HG03045 (cell line): ENCODE results near the gene ABCA6.

Experiments
- ATAC-seq: cut with Tn5 transposase; IDR thresholded peaks from one replicate; pipeline ENCODE4 v1.9.1; 2021; ENCODE audit warnings: mild to moderate bottlenecking, moderate library complexity; ENCODE audit not compliant: unreplicated experiment

Gene ABCA6

DNA sequence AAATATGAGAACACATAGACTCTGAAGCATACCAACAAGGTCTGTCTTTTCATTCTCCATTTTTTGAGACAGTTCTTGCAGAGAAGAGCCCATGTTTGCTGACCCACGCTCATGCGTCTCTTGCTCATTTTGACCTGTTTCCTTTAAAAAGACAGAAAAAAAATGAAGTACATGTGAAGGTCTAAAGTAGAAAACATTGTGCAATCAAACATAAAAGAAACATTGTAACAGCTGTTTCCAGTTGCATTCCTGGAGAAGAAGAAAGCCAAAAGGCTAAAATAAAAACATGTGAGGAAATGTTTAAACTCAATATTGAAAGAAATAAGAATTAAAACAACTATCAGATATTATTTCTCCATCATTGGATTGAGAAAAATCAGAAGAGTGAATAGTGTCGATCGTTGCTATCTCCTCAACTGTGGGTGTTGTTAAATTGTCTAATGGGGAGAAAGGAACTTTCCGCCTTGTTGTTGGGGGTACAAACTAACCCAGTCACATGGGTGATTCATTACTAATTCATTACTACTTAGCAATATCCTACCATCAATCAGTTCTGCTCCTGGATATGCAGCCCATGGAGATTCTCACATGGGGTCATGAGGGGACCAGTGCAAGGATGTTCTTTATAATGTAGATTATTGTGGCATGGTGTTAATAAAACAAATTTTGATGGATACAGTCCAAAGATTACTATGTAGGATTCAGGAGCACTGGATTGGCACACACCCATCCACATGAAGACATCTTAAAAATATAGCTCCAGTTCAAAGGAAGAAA is 90.5 kb downstream of the ABCA6 start:
- no peak for ATAC-seq

- ATAC-seq = no peak
These were observed 93.1 kb downstream of the ABCA6 start for GRCh38 chr17:69048634-69049033.

DNA sequence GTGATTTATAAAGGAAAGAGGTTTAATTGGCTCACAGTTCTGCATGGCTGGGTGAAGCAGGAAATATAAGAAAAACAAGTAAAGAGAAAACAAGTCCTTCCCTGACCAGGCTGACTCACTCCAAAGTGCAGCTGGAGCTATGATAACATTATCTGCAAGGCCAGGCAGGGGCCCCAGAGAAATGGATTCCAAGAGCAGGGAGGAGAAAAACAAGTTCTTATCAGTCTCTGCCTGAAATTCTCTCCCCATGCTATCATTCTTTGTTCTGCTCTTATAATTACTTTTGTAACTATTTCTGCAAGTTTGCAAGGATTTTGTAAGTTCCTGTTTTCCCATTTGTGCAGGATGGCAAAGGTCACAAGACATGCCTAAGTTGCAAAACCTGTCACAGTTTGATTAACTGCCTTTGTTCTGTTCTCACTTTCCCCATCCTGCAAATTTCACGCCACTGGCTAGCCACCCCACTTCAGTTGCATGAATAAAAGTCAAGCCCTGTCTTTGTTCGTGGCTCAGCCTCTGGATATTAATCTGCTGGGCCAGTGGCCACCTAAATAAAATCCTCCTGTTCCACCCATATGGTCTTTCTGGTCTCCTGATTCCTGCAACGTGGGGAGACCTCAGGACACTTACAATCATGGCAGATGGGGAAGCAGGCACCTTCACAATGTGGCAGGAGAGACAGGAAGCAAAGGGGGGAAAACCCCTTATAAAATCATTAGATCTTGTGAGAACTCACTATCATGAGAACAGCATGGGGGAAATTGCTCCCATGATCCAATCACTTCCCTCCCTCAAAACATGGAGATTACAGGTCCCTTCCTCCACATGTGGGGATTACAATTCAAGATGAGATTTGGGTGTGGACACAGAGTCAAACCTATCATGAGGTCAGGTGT is 94.1 kb downstream of the ABCA6 start:
- no peak for ATAC-seq

DNA sequence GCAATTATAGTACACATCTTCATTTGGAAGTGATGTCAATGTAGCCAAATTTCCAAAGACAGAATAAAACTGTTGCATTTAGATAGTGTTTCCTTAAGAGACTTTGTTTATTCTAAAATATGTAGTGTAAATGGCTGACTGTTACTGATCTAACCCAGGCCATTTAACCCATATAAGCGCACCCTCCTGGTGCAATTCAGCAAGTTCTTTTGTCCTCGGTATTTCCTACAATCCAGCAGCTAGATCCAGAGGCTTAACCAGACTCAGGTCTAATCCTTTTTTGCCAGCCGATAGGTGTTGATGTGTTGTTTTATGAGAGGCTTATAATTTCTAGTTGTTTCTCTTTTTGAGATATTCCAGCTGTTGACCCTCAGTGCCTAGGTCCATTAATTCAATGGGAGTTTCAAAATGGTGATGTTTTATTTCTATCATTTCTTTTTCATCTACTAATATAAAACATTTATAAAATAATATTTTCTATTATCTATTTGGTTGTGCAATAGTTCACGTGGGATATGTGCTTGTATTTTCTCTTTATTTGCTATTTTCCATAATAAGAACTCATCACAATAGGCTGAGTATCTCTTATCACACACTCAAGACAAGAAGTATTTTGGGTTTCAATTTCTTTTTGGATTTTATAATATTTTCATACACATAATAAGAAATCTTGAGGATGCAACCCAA is 95.4 kb downstream of the ABCA6 start:
- no peak for ATAC-seq

DNA sequence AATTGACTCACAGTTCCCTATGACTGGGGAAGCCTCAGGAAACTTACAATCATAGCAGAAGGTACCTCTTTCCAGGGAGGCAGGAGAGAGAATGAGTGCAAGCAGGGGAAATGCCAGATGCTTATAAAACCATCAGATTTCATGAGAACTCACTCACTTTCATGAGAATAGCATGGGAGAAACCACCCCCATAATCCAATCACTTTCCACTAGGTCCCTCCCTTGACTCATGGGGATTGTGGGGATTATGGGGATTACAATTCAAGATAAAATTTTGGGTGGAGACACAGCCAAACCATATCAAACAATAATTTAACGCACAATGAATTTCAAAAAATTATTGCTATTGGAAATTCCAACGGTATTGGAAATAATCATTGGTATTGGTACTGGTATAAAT is 96.0 kb downstream of the ABCA6 start:
- no peak for ATAC-seq

DNA sequence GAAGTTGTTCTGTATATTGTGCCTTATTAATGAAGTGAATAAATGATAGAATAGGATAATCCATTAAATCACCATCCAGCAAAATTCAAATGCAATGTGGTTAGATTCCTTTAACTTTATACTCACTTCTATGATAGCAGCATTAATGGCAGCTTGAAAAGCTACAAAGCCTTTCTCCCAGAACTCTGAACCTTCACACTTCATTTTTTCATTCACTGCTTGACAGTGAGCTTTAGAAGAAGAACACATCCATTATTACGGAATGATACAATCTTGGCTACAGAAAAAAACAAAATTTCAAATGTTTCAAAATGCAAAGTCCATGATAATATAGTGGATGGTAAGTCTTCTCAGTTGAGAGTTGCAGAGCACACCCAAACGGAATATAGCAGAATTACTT is 97.3 kb downstream of the ABCA6 start:
- ATAC-seq = no peak

- no peak for ATAC-seq
These were observed 98.5 kb downstream of the ABCA6 start for GRCh38 chr17:69043098-69043734.

DNA sequence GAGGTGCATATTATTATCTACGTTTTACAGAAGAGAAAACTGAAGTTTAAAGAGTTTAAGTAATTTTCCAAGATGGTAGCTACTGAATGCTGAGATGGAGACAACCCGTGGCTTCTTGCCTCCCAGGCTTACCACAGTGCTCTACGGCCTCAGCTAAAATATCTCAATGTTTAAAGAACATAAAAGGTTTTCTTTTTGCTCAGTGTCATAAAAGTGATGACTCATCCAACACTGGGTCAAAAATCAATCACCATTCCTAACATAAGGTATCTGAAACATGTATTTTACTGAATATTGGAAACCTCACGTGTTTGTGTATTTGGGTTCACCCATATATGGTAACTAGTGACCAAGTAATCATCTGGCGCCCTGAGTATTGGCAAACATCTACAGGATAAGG is 99.4 kb downstream of the ABCA6 start:
- ATAC-seq = no peak

- ATAC-seq = no peak
These were observed 109.9 kb downstream of the ABCA6 start for GRCh38 chr17:69031839-69032238.

DNA sequence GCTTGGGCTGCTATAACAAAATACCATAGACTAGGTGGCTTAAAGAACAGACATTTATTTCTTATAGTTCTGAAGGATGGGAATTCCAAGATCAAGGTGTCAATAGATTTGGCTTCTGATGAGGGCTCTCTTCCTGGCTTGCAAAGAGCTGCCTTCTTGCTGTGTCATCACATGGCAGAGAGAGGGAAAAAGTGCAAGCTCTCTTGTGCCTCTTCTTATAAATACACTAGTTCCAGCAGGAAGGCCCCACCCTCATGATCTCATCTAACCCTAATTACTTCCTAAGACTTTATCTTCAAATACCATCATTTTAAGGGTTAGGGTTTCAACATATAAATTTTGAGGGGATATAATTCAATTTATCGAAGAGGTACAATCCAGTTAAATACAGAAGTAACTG is 111.5 kb downstream of the ABCA6 start:
- ATAC-seq = no peak
